ENCODE results near the gene ELL.

DNA sequence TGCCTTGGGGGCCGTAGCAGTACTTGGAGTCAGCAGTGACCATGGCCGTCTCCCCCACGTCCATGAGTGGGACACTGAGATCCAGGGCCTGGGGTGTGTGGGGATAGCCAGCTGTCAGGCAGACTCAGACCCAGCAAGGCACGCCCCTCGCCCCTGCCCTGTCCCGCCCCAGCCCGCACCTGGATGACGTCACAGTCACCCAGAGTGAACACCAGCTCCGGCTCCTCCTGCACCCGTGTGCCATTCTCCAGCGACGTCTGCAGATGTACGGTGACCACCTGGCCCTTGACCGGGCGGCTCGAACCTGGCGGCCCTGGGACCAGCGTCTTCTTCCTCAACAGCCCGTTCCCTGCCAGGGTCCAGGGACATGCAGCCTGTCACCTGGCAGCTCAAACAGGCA is 17.5 kb upstream of the ELL start:
- no peak for TF ChIP-seq TBP (optimal IDR thresholded peaks at IDR 0.05; ENCODE audit: low read depth, low read length)
- no peak for TF ChIP-seq TEAD2 (tag; IDR thresholded peaks at IDR 0.05)
- no peak for TF ChIP-seq POLR2A (conservative IDR thresholded peaks at IDR 0.05)
- TF ChIP-seq ZNF830 (CRISPR knock-in tag; IDR thresholded peaks at IDR 0.05) = no peak
- TF ChIP-seq, protein P1, sequence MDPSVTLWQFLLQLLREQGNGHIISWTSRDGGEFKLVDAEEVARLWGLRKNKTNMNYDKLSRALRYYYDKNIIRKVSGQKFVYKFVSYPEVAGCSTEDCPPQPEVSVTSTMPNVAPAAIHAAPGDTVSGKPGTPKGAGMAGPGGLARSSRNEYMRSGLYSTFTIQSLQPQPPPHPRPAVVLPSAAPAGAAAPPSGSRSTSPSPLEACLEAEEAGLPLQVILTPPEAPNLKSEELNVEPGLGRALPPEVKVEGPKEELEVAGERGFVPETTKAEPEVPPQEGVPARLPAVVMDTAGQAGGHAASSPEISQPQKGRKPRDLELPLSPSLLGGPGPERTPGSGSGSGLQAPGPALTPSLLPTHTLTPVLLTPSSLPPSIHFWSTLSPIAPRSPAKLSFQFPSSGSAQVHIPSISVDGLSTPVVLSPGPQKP (CRISPR knock-in tag; IDR thresholded peaks at IDR 0.05) = no peak
- no peak for TF ChIP-seq NFYB (IDR thresholded peaks at IDR 0.05; ENCODE audit: extremely low read depth, insufficient read length)
- TF ChIP-seq HDGF (IDR thresholded peaks at IDR 0.05) = no peak
- TF ChIP-seq SREBF1 (IDR thresholded peaks at IDR 0.05; ENCODE audit: borderline replicate concordance, low read depth, low read length) = no peak
- TF ChIP-seq YY1 (IDR thresholded peaks at IDR 0.05; ENCODE audit: borderline replicate concordance in 1 of 3, control insufficient read depth in 1 of 3, extremely low read depth in 1 of 3, insufficient read depth in 3 of 3, insufficient read length in 1 of 3, insufficient replicate concordance in 2 of 3, low read depth in 1 of 3, low read length in 2 of 3) = no peak
- TF ChIP-seq FOXP1 (CRISPR knock-in tag; IDR thresholded peaks at IDR 0.05) = no peak
- TF ChIP-seq ZBTB7A (IDR thresholded peaks at IDR 0.05; ENCODE audit: borderline replicate concordance, control insufficient read depth, low read depth, low read length) = no peak
- TF ChIP-seq SP2 (IDR thresholded peaks at IDR 0.05; ENCODE audit: extremely low read depth, low read depth, low read length, poor library complexity, severe bottlenecking) = no peak
- no peak for TF ChIP-seq SRSF1 (IDR thresholded peaks at IDR 0.05; ENCODE audit: low read depth, low read length)
- TF ChIP-seq SMARCB1 (IDR thresholded peaks at IDR 0.05; ENCODE audit: insufficient read length, low read depth) = no peak
